Esophagus mucosa (tissue), 1 donor: Measurements from ENCODE around the gene DLEC1. TPM values are rescaled to one million over a fixed set of nuclear protein-coding genes. Genes with fewer than 3 reads are reported as not detected.

Source experiments
- ATAC-seq: fragments of 200-7000 bp; cut with Tn5 transposase; one replicate; pipeline ENCODE4 v1.9.1; 2020
- total RNA-seq: library from RNA; stranded (reverse); gene quantifications from one replicate; pipeline ENCODE4 v1.2.4, GENCODE V29; 2023
- donor health status: DM: yes; HTN: yes; CAD: no.

DLEC1 gene
- total RNA-seq, 1 donor from 2014 or later: 0.08 TPM

DNA sequence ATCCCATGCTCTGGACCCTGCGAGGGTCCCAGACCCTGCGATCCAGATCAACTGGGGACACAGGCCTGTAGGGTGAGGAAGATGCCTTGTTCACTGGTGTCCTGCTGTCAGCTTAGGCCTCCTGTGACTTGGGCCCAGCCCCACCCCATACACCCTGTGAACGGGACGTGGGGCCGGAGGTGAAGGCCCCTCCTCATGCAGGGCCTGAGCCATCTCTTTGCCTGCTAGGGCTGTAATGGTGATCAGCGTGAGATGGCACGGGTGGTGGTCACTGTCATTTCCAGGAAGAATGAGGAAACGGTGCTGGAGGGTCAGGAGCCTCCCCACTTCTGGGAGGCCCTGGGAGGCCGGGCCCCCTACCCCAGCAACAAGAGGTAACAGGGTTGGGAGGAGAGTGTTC, 36.1 kb upstream of the DLEC1 start:
- ATAC-seq: no peak

DNA sequence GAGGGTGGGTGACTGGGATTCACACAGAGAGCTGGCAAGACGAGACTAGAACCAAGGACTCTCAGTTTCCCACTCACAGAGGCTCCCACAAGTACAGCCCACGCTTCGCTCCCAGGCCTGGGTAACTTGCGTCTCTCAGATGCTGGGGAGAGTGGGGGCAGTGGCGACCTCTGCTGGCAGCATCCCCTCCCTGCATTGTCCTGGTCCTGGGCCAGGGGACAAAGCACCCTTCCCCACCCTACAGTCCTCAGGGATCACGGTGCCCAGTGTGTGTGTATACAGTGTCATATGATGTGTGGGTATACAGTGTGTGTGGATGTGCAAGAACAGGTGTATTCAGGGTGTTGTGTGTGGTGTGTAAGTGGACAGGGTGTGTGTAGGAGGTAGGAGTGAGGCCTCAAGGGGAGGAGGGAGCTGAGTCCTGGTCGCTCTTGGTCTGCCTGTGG, 35.6 kb upstream of the DLEC1 start:
- peak; percentile 3 for ATAC-seq

DNA sequence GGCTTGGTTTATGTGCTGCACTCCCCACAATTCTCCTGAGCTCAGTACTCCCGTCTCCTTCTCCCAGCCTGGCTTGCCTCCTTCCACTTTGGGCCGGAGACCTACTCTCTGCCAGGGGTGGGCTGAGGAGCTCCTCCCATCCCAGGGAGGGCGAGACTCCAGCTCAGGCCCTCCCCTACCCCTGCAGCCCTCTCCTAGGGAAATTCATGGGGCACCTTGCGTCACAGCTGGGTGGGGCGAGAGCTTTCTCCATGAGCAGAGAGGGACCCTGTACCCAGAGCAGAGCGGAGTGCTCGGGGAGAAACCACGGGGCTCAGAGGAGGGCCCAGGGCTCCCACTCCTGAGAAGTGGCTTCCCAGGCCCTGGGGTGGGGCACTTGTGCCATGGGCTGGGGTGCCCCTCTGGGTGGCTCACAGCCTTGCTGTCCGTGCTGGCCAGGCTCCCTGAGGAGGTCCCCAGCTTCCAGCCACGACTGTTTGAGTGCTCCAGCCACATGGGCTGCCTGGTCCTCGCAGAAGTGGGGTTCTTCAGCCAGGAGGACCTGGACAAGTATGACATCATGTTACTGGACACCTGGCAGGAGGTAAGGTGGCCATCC, 35.1 kb upstream of the DLEC1 start:
- no peak for ATAC-seq

DNA sequence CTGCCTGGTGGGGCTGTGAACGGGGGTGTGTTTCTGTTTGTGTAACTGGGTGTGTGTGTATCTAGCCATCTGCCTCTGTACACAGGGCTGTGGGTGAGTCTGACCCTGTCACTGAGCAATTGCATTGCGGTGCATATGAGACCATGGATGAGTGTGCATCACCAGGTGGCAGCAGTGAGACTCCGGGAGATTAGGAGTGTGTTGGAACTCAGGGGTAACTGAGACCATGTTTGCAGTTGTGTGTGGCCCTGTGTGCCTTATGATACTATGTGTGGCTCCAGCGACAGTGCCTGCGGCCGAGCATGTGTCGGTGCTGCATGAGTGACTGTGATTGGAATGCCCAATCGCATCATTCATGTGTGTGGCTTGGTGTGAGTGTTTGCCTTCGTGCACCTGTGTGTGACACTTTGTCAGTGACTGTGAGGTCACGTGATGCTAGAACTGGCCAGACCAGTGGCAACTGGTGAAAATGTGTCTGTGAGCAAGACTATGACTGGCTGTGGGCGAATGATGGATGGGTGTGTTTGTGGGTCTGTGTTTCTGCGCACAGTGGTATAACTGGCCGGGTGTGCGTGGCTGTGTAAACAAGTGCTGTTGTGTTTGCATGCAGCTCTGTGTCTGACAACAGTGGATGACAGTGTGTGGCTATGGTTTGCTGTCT, 34.5 kb upstream of the DLEC1 start:
- peak; percentile 70 for ATAC-seq

DNA sequence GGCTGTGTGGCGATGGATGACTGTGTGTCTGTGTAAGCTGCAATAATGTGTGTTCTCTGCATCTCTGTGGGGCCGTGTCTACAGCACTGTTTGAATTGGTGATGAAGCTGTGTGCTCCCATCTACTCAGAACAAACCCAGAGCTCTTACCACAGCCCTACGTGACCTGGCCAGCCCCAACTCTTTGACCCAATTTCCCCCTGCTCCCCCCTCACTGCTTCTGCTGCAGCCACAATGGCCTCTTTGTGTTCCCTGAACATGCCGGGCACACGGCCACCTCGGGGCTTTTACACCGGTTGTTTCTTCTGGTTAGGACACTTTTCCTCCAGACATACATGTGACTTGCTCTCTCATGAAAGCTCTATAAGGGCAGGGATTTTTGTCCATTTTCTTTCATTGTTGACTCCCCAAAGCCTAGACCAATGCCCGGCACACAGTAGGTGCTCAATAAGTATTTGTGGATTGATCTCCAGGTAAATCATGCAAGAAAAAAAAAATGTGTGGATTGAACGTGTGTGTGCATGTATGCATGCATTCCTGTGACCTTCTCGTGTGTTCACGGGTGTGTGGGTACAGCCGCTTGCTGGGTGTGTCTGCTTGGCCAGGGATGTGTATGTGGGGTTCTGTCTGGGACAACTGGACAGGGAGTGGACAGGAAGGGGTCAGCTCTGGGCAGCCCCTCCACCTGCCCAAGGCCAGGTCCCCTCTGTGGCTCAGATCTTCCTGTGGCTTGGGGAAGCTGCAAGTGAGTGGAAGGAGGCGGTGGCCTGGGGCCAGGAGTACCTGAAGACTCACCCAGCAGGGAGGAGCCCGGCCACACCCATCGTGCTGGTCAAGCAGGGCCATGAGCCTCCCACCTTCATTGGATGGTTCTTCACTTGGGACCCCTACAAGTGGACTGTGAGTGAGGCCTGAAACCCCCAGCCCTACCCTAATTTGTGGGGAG, 33.7 kb upstream of the DLEC1 start:
- ATAC-seq: no peak

DNA sequence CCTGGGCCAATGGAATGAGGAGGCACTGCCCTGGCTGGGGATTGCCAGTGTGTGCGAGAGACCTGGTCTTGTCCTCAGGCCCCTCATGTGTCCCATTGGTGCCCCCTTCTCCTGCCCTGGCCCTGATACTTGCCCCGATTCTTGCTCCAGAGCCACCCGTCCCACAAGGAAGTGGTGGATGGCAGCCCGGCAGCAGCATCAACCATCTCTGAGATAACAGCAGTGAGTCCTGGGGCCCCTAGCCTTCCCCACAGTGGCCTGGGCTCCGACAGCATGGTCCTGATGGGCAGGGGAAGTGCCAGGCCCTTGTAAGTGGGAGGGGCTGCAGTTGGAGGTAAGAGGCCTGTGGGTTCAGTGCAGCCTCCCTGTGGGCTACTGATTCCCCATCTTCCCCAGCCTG, 33.0 kb upstream of the DLEC1 start:
- no peak for ATAC-seq

DNA sequence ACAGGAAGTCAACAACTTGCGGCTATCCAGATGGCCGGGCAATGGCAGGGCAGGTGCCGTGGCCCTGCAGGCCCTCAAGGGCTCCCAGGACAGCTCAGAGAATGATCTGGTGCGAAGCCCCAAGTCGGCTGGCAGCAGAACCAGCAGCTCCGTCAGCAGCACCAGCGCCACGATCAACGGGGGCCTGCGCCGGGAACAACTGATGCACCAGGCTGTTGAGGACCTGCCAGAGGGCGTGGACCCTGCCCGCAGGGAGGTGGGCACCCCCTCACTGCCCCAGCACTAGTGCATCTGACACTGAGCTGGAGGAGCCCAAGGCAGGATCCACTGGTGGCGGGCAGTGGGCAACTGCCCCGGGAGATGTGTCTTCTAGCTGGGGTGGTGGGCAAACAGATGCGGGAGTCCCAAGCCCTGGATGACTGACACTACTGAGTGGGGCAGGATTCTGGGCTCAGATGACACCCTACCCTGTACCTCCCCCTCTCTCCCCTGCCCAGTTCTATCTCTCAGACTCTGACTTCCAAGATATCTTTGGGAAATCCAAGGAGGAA, 32.5 kb upstream of the DLEC1 start:
- no peak for ATAC-seq

DNA sequence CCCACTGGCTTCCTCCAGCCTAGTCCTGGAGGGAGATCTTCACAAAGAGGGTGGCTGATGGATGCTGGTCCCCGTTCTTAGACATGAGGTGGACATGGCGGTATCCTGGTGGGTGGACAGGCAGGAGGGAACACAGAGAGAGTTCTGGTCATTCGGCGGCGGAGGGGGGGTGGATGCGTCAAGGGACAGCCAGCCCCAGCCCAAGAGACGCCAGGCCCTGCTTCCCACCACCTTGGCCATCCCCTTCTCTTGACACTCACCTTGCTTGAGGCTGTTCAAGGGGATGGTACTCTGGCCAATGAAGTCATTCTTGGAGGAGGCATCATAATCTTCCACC, 31.3 kb upstream of the DLEC1 start:
- no peak for ATAC-seq

DNA sequence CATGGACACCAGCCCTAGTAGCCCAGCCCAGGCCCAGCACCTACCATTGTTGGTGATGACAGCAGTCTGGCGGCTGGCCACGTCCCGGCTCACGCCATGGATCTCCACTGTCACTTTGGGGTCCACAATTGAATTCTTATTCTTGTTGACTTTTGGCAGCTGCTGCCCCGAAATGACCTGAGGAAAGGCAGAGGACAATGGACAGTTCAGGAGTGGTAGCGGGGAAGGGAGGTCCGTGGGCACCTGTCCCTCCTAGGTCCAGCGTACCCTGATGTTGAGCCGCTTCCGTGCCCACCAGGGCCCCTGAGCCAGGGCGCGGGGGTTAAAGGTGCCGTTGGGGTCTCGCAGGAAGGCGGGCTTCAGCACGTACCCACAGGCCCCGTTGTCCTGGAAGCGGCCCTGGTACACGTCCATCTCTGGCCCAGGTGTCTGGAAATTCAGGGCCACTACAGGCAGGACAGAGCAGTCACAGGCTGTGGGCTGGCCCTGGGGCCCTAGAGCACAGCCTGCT, 30.8 kb upstream of the DLEC1 start:
- ATAC-seq: no peak

DNA sequence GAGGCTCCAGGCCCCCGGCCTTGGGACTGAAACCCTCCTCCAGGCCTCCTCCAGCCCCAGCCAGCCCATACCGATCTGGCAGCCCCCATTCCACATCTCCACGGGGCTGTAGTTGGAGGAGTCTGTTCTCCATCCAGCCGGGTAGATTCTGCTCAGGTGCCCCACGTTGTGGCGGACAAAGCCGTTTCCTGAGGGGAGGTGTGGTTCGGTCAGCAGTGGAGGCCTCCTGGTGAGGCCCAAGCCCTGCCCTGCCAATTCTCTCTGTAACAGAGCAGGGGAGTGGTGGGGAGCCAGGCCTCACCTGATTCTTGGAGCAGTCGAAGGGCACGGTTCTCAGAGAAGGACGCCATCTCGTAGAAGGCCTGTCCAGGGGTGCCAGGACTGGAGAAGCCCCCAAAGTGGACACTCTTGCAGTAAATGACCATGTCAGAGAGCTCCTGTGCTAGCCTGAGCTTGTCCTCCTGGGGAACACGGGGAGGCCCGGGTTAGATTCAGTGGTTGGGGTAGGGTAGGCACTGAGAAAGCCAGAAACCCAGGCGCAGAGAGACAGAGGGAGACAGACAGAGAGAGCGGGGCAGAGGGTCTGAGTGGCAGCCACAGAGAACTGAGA, 29.9 kb upstream of the DLEC1 start:
- ATAC-seq: no peak

DNA sequence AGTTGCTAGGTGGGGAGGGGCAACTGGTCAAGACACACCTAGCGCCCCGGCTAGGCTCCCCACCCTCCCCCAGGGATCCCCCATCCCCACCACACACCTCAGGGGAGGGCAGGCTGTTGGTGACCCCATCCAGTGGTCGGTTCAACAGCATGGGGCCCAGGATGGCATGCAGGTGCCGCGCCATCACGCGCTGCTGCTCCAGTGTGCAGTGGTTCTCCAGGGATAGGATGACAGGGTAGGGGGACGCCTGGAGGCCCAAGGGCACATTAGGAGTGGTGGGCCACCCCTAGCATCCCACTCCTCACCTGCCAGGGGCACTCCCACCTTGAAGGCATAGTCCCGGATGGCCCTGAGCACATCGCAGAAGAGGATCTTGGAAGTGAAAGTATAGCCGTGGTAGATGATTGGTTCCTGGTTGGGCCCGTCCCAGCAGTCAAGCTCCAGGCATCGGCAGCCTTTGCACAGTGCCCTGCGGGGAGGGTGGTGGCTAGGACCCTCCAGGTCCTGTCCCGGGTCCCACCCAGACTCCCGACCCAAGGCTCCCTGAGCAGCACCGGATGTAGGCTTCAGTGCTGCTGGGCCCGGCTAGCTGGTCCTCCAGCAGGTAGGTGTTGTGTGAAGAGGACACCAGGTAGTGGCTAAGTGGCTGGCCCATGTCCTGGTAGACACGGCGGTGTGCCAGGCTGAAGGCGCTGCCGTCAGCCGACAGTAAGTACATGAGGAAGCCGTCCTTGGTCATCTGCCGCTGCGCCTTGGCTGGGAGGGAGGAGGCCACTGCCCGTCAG, 29.0 kb upstream of the DLEC1 start:
- no peak for ATAC-seq

DNA sequence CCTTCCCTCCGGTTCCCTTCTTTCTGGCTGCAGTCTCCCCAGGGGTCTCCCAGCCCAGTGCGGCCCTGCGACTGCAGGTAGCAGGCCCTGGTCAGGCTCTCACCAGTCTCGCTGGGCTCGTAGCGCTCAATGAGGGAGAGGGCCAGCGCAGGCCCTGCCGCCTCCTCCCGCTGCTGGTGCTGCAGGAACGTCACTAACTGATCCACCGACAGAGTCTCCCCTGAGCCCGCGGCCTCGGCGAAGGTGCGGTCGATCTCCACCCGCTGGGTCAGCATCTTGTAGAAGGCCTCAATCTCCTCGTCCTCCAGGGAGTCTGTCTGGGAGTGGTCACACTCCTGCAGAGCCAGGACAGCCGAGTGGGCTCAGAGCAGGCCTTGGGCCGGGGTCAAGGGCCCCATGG, 27.9 kb upstream of the DLEC1 start:
- ATAC-seq: no peak

DNA sequence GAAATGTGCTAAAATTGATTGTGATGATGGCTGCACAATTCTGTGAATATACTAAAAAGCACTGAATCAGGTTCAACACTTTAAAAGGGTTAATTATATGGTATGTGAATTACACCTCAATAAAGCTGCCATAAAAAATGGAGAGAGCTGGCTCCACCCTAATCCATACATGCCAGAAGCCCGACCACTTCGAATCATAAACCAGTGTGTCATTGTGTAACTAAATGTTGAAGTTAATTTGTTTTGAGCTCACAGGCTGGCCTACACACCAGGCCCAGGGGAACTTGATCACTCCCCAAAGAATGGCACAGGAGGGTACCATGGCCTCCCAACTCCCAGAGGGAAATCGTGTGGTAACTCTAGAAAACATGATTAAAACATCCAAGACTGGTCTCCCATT, 23.5 kb upstream of the DLEC1 start:
- ATAC-seq: no peak

DNA sequence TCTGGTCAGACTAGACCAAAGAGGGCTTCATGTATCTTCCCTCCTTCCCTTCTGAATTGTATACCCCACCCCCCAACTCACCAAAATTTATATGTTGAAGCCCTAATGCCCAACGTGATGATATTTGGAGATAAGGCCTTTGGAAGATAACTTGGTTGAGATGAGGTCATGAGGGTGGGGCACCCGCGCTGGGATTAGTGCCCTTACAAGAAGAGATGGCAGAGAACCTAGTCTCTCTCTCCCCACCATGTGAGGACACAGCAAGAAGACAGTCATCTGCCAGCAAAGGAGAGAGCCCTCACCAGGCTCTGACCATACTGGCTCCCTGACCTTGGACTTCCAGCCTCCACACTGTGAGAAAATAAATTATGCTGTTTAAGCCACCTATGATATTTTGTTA, 23.0 kb upstream of the DLEC1 start:
- no peak for ATAC-seq

DNA sequence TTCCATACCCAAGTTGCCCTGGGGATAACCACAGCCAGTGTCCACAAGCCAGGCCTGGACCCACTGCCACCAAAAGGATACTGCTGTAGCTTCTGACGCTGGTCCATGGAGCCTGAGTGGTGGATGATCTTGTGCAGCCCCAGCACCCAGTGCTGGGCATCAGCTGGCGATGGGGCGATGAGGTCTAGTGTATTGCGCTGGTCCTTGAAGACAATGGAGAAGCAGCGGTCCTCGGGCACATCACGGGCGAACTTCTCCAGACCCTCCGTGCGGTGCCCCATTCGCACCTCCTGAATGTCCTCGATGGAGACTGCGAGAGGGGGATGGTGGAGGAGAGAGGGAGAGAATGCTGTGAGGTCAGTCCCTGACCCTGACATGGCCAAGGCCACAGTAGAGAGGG, 22.6 kb upstream of the DLEC1 start:
- ATAC-seq: no peak

DNA sequence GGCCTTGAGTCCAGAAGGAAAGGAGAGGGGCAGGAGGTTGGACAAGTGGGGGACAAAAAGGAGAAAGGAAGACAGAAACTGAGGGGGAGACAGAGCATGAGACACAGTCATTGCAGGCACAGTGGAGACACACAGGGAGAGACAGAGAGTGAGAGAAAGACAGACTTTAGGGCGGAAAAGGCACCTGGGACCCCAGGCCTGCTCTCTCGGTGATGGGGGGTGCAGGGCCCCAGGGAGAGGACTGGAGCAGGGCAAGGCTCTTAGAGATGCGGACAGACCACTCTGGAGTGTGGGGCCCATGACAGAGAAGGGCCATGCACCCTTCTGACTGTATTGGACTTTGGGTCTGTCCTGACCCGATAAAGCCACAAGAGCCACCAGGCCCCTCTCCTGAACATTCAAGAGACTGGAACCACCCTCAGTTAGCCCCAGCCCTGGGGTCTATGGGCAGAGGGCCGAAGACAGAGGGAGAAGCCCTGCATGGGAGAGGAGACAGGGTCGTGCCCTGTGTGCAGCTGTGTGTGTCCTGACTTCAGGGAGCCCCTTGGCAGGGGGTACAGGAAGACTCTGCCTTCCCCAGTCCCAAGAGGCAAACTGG, 22.1 kb upstream of the DLEC1 start:
- ATAC-seq: no peak

DNA sequence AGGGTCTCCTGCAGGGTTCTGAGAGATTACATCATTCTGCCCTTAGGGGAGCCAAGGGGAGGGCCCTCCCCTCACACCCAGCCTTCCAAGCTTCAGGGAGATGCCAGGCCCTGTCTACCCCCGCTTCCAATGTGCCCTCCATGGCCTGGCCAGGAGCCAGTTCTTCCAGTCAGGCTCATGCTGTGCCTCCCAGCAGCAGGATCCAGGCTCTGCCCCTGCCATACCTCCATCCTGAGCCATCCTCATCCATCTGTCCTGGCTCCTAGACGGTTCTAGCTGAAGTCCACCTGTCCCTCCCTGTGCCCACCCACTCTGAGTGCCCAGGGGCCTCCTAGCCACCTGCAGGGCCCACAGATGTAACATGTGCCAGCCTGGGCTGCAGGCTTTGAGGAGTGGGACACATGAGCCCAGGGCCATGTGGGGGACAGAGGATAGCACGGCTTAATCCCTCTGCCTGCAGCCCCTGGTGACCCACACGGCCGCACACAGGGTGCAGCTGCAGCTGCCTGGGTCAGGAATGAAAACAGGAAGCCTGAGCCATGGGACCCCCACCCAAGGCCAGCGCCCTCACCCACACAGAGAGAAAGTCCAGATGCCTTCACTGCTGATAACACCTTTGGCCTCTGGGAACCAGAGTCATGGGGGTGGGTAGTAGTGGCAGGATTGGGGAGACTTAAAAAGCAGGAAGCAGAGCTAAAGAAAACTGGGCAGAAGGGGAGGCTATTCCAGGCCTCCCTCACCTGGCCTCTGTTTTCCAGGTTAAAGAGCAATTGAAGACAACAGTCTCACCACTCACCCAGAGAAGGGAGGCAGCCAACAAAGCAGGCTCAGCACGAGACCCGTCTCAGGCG, 21.3 kb upstream of the DLEC1 start:
- no peak for ATAC-seq

DNA sequence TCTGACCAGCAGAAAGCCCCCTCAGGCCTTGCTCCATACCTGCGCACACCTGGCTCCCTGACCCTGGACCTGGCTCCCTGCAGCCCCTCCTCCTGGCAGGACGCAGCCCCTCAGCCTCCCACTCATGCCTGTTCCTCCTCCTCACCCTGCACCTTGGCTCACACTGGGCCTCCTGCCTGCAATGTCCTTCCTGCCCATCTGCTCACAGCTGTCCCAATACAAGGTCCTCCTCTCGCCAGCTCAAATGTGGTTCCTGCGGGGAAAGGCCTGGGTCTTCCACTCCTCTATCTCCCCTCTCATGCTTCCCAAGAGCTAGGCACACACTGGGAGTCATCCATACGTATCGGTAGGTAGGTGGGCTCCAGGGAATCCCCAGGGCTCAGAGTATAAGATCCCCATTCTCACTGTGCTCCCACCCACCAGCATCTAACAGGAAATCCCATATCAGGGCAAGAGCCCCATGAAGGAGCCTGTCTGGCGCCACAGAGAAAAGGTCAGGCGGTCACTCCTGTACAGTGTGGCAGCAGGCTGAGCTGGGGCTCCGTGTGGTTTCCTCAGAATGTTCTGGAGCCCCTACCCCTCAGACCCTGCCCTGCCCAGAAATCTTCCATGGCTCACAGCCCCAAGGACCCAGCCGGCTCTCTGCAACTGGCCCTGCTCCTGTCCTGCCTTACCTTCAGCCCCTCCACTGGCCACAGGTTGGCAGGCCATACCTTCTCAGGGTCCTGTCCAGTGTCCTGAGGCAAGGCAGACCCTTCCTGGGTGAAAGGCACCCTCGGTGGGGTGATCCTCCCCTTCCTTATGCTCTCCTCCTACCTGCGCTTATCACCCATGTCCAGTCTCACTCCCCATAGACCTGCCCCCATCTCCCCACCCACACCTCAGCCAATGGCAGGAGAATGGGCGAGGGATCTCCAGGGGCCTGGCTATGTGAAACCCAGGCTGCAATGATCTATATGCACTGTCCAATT, 20.4 kb upstream of the DLEC1 start:
- ATAC-seq: no peak

DNA sequence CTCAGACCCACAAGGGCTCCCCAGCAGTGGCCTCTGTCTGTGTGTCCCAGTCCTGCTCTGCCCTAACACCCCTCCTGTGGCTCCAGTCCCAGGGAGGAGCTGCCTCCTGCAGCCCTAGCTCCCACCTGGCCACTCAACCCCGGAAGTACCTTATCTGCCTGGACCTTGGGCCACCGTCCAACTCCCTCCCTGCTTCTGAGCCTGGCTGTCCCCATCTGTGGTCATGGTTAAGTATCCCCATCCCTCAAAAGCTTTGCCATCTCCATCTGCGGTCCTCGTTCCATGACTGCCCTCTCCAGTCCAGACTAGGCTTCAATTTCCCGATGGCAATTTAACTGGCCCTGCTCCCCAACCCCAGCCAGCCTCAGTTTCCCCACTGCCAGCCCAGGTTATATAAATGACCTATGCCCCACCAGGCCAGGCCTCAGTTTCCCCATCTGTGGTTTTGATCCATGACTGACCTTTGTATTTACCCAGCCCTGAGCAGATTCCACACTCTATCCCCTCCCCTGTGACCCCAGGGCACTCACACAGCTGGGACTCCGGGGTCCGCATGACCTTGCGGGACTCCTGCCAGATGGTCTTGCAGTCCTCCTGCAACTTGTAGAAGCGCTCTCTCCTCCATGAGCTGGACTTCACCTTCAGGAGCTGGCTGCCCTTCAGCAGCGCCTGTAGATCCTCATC, 19.2 kb upstream of the DLEC1 start:
- ATAC-seq: no peak
